DOHH2 (cell line): ENCODE data around the gene ZNF629.

Experiments used
- H3F3A ChIP-seq: fragments of 200-600 bp; sonication (generic), shearing (Covaris generic); 2 replicates; pipeline ENCODE4 v1.6.0; 2016; ENCODE audit warnings: antibody characterized with exemption, mild to moderate bottlenecking; ENCODE audit not compliant: control insufficient read depth, insufficient read depth
- H3K27ac ChIP-seq: fragments of 200-600 bp; sonication (generic); 2 replicates; pipeline ENCODE4 v1.5.1; 2014; ENCODE audit warnings: low read depth, mild to moderate bottlenecking, low read length, moderate library complexity
- H3K27me3 ChIP-seq: fragments of 200-600 bp; sonication (generic); 2 replicates; pipeline ENCODE4 v1.6.1; 2014; ENCODE audit warnings: mild to moderate bottlenecking, low read length, mixed read lengths; ENCODE audit not compliant: control insufficient read depth
- H3K36me3 ChIP-seq: fragments of 200-600 bp; sonication (generic); 2 replicates; pipeline ENCODE4 v1.6.1; 2014; ENCODE audit warnings: mild to moderate bottlenecking, low read length, moderate library complexity, mixed read lengths; ENCODE audit not compliant: control insufficient read depth
- H3K4me1 ChIP-seq: fragments of 200-600 bp; sonication (generic); 2 replicates; pipeline ENCODE4 v1.6.1; 2014; ENCODE audit warnings: mild to moderate bottlenecking, low read length, mixed read lengths; ENCODE audit not compliant: control insufficient read depth
- H3K4me2 ChIP-seq: fragments of 200-600 bp; sonication (generic); 2 replicates; pipeline ENCODE4 v1.6.0; 2014; ENCODE audit warnings: mild to moderate bottlenecking, low read length, moderate library complexity
- H3K4me3 ChIP-seq: fragments of 200-600 bp; sonication (generic); 2 replicates; pipeline ENCODE4 v1.5.1; 2014; ENCODE audit warnings: mild to moderate bottlenecking, low read length, mixed read lengths
- H3K79me2 ChIP-seq: fragments of 200-600 bp; sonication (generic); 2 replicates; pipeline ENCODE4 v1.6.1; 2014; ENCODE audit warnings: mild to moderate bottlenecking, low read length, mixed read lengths; ENCODE audit not compliant: control insufficient read depth
- H3K9me2 ChIP-seq: fragments of 200-600 bp; sonication (generic); replicated peaks from 2 replicates; pipeline ENCODE4 v1.6.1; 2014; ENCODE audit warnings: mild to moderate bottlenecking, low read length, mixed read lengths; ENCODE audit not compliant: control insufficient read depth
- H3K9me3 ChIP-seq: fragments of 200-600 bp; sonication (generic); 2 replicates; pipeline ENCODE4 v1.6.1; 2014; ENCODE audit warnings: antibody characterized with exemption, low read length, mixed read lengths; ENCODE audit not compliant: control insufficient read depth, insufficient read depth
- H4K20me1 ChIP-seq: fragments of 200-600 bp; sonication (generic); 2 replicates; pipeline ENCODE4 v1.6.0; 2014; ENCODE audit warnings: low read depth, mild to moderate bottlenecking, antibody characterized with exemption, low read length, moderate library complexity; ENCODE audit not compliant: control insufficient read depth, insufficient read depth
- CTCF ChIP-seq: fragments of 200-600 bp; sonication (generic); IDR thresholded peaks from one replicate; pipeline ENCODE4 v1.5.1; 2014; ENCODE audit warnings: antibody characterized with exemption, mild to moderate bottlenecking, low read depth, low read length; ENCODE audit not compliant: poor library complexity, severe bottlenecking
- EZH2phosphoT487 ChIP-seq: fragments of 200-600 bp; sonication (generic); IDR thresholded peaks from 2 replicates; pipeline ENCODE4 v1.6.1; 2017; ENCODE audit warnings: borderline replicate concordance, mild to moderate bottlenecking, antibody characterized with exemption, low read length, moderate library complexity, mixed read lengths

The ZNF629 gene

DNA sequence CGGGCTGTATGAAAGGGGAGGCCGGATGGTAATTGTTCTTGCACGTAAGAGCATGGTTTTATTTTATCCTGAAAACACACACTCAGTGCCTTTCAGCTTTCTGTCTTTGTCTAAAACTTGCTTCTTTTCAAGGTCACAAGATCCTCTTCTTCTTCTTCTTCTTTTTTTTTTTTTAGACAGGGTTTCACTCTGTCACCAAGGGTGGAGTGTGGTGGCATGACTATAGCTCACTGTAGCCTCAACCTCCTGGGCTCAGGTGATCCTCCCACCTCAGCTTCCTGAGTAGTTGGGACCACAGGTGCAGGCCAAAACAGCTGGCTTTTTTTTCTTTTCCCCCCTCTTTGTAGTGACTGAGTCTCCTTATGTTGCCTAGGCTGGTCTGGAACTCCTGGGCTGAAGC, 15.9 kb upstream of the ZNF629 start:
- TF ChIP-seq EZH2phosphoT487 (no peak), CTCF (no peak)
- Histone ChIP-seq H3F3A (no peaks in the 10 kb centered on the region), H3K27ac (no peak overlapping the region), H3K4me3 (no peak overlapping the region), H3K27me3 (no peaks in the 10 kb centered on the region), H3K9me2 (no peaks in the 10 kb centered on the region), H3K9me3 (no peaks in the 10 kb centered on the region), H3K4me1 (peaks cover 20% of the 10 kb centered on the region), H3K4me2 (no peak overlapping the region), H3K79me2 (no peaks in the 10 kb centered on the region), H4K20me1 (no peaks in the 10 kb centered on the region), H3K36me3 (no peaks in the 10 kb centered on the region)

GRCh38 chr16:30797670-30798309, 10.8 kb upstream of the ZNF629 start:
- no peaks in the 10 kb centered on the region for H3K27me3 ChIP-seq
- H3F3A ChIP-seq = no peaks in the 10 kb centered on the region
- no peak overlapping the region for H3K4me2 ChIP-seq
- TF ChIP-seq CTCF (no peak), EZH2phosphoT487 (no peak)
- H3K4me3 ChIP-seq = no peak overlapping the region
- no peaks in the 10 kb centered on the region for H3K79me2 ChIP-seq
- H3K36me3 ChIP-seq = no peaks in the 10 kb centered on the region
- no peaks in the 10 kb centered on the region for H4K20me1 ChIP-seq
- no peaks in the 10 kb centered on the region for H3K9me3 ChIP-seq
- H3K4me1 ChIP-seq = no peaks in the 10 kb centered on the region
- no peaks in the 10 kb centered on the region for H3K9me2 ChIP-seq
- no peak overlapping the region for H3K27ac ChIP-seq

- H3K9me3 ChIP-seq = no peaks in the 10 kb centered on the region
- H3K79me2 ChIP-seq = no peaks in the 10 kb centered on the region
- H4K20me1 ChIP-seq = no peaks in the 10 kb centered on the region
- H3K27me3 ChIP-seq = no peaks in the 10 kb centered on the region
- TF ChIP-seq CTCF (no peak), EZH2phosphoT487 (no peak)
- no peak overlapping the region for H3K4me2 ChIP-seq
- H3K27ac ChIP-seq = no peak overlapping the region
- no peak overlapping the region for H3K4me3 ChIP-seq
- H3K4me1 ChIP-seq = no peaks in the 10 kb centered on the region
- H3K9me2 ChIP-seq = no peaks in the 10 kb centered on the region
- no peaks in the 10 kb centered on the region for H3K36me3 ChIP-seq
- H3F3A ChIP-seq = no peaks in the 10 kb centered on the region
Measured at GRCh38 chr16:30794634-30795033, 7.6 kb upstream of the ZNF629 start.
